WTC11 (cell line): Measurements from ENCODE around the gene USP7. TPM values are rescaled to one million over a fixed set of nuclear protein-coding genes. Genes with fewer than 3 reads are reported as not detected.

Experiments used
- ATF1 ChIP-seq: sonication (generic); formaldehyde crosslinking; IDR thresholded peaks from 2 replicates; pipeline ENCODE4 v1.8.1; 2023; ENCODE audit warnings: mild to moderate bottlenecking, moderate library complexity, missing genetic modification reagents
- EMX1 ChIP-seq: fragments of 250-450 bp; sonication (Bioruptor Pico); IDR thresholded peaks from 2 replicates; pipeline ENCODE4 v1.8.0; 2021; ENCODE audit warnings: mild to moderate bottlenecking
- FOXK1 ChIP-seq: sonication (generic); formaldehyde crosslinking; IDR thresholded peaks from 2 replicates; pipeline ENCODE4 v1.8.0; 2022; ENCODE audit warnings: mild to moderate bottlenecking, moderate library complexity, missing genetic modification reagents
- FOXP1 ChIP-seq: sonication (generic); formaldehyde crosslinking; IDR thresholded peaks from 2 replicates; pipeline ENCODE4 v1.8.0; 2022; ENCODE audit warnings: missing genetic modification reagents, mild to moderate bottlenecking, moderate library complexity, borderline replicate concordance
- PRRX2 ChIP-seq: fragments of 250-450 bp; sonication (Bioruptor Pico); IDR thresholded peaks from 2 replicates; pipeline ENCODE4 v1.8.0; 2021; ENCODE audit warnings: mild to moderate bottlenecking
- SMAD3 ChIP-seq: sonication (generic); formaldehyde crosslinking; IDR thresholded peaks from 2 replicates; pipeline ENCODE4 v1.8.0; 2022; ENCODE audit warnings: missing genetic modification reagents, mild to moderate bottlenecking, borderline replicate concordance
- ZNF121 ChIP-seq: sonication (generic); formaldehyde crosslinking; IDR thresholded peaks from 2 replicates; pipeline ENCODE4 v1.8.0; 2023; ENCODE audit warnings: missing genetic modification reagents
- ZNF232 ChIP-seq: sonication (generic); formaldehyde crosslinking; IDR thresholded peaks from 2 replicates; pipeline ENCODE4 v1.8.0; 2022; ENCODE audit warnings: mild to moderate bottlenecking, missing genetic modification reagents
- ZNF423 ChIP-seq: fragments of 250-450 bp; sonication (Bioruptor Pico); IDR thresholded peaks from 2 replicates; pipeline ENCODE4 v2.1.2; 2022; ENCODE audit warnings: mild to moderate bottlenecking, moderate library complexity
- total RNA-seq: library from RNA; stranded (reverse); gene quantifications from 3 replicates; pipeline ENCODE4 v1.2.3, GENCODE V29; 2021
- TF ChIP-seq, protein P1 (sequence below): sonication (generic); formaldehyde crosslinking; IDR thresholded peaks from 2 replicates; pipeline ENCODE4 v1.8.1; 2023; ENCODE audit warnings: mild to moderate bottlenecking, moderate library complexity, missing genetic modification reagents
- TF ChIP-seq, protein P2 (sequence below): sonication (generic); formaldehyde crosslinking; IDR thresholded peaks from 2 replicates; pipeline ENCODE4 v1.8.1; 2022; ENCODE audit warnings: low read depth, missing genetic modification reagents, borderline replicate concordance
- TF ChIP-seq, protein P3 (sequence below): fragments of 250-450 bp; sonication (Bioruptor Pico); IDR thresholded peaks from 2 replicates; pipeline ENCODE4 v1.9.0; 2021; ENCODE audit warnings: mild to moderate bottlenecking
- TF ChIP-seq, protein P4 (sequence below): sonication (generic); formaldehyde crosslinking; IDR thresholded peaks from 2 replicates; pipeline ENCODE4 v1.8.0; 2022; ENCODE audit warnings: mild to moderate bottlenecking, missing genetic modification reagents
- TF ChIP-seq, protein P5 (sequence below): sonication (generic); formaldehyde crosslinking; IDR thresholded peaks from 2 replicates; pipeline ENCODE4 v1.8.0; 2023; ENCODE audit warnings: missing genetic modification reagents
- TF ChIP-seq, protein P6 (sequence below): sonication (generic); formaldehyde crosslinking; IDR thresholded peaks from 2 replicates; pipeline ENCODE4 v1.8.1; 2023; ENCODE audit warnings: mild to moderate bottlenecking, missing genetic modification reagents
- TF ChIP-seq, protein P7 (sequence below): sonication (generic); formaldehyde crosslinking; conservative IDR thresholded peaks from 2 replicates; pipeline ENCODE4 v1.8.1; 2023; ENCODE audit warnings: mild to moderate bottlenecking, low read depth, missing genetic modification reagents, moderate library complexity
- TF ChIP-seq, protein P8 (sequence below): sonication (generic); formaldehyde crosslinking; IDR thresholded peaks from 2 replicates; pipeline ENCODE4 v1.8.1; 2022; ENCODE audit warnings: low read depth, mild to moderate bottlenecking, moderate library complexity, missing genetic modification reagents, borderline replicate concordance
- TF ChIP-seq, protein P9 (sequence below): sonication (generic); formaldehyde crosslinking; IDR thresholded peaks from 2 replicates; pipeline ENCODE4 v1.8.0; 2022; ENCODE audit warnings: mild to moderate bottlenecking, missing genetic modification reagents
- TF ChIP-seq, protein P10 (sequence below): sonication (generic); formaldehyde crosslinking; conservative IDR thresholded peaks from 2 replicates; pipeline ENCODE4 v1.8.1; 2022; ENCODE audit warnings: mild to moderate bottlenecking, missing genetic modification reagents

Gene USP7
- total RNA-seq, 1 experiment from 2014 or later = 211 TPM

DNA sequence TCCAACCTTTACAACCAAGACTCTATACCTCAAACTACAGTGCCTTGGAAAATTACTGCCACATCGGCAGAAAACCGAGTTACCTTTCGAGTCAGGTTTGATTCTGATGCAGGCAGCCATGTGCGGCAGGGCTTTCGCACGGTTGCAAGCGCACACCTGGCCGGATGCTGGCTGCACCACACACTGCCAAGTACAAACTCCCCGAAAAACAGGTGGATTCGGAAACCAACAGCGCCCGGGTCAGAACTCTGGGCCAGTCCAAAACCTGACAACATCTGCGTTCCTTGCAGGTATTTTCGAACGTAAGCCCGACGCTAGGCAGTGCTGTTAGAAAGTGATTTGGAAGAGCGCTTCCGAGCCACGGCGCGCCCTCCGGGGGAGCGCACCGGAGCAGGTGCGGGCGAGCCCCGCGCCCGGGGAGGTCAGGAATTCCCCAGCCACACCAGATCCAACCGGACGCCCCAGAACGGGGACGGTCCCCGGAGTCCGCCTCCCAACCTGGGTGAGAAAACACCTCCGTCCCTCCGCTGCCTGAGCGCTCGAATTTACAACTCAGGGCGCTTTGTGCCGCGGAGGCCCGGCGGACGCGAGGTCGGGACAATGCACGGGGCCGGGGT is 1.2 kb downstream of the USP7 start (continued):
- TF ChIP-seq, protein P1, sequence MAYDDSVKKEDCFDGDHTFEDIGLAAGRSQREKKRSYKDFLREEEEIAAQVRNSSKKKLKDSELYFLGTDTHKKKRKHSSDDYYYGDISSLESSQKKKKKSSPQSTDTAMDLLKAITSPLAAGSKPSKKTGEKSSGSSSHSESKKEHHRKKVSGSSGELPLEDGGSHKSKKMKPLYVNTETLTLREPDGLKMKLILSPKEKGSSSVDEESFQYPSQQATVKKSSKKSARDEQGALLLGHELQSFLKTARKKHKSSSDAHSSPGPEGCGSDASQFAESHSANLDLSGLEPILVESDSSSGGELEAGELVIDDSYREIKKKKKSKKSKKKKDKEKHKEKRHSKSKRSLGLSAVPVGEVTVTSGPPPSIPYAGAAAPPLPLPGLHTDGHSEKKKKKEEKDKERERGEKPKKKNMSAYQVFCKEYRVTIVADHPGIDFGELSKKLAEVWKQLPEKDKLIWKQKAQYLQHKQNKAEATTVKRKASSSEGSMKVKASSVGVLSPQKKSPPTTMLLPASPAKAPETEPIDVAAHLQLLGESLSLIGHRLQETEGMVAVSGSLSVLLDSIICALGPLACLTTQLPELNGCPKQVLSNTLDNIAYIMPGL (CRISPR knock-in tag) = no peak
- TF ChIP-seq, protein P2, sequence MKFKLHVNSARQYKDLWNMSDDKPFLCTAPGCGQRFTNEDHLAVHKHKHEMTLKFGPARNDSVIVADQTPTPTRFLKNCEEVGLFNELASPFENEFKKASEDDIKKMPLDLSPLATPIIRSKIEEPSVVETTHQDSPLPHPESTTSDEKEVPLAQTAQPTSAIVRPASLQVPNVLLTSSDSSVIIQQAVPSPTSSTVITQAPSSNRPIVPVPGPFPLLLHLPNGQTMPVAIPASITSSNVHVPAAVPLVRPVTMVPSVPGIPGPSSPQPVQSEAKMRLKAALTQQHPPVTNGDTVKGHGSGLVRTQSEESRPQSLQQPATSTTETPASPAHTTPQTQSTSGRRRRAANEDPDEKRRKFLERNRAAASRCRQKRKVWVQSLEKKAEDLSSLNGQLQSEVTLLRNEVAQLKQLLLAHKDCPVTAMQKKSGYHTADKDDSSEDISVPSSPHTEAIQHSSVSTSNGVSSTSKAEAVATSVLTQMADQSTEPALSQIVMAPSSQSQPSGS (CRISPR knock-in tag) = no peak
- no peak for TF ChIP-seq EMX1 (CRISPR knock-in tag)
- TF ChIP-seq, protein P3, sequence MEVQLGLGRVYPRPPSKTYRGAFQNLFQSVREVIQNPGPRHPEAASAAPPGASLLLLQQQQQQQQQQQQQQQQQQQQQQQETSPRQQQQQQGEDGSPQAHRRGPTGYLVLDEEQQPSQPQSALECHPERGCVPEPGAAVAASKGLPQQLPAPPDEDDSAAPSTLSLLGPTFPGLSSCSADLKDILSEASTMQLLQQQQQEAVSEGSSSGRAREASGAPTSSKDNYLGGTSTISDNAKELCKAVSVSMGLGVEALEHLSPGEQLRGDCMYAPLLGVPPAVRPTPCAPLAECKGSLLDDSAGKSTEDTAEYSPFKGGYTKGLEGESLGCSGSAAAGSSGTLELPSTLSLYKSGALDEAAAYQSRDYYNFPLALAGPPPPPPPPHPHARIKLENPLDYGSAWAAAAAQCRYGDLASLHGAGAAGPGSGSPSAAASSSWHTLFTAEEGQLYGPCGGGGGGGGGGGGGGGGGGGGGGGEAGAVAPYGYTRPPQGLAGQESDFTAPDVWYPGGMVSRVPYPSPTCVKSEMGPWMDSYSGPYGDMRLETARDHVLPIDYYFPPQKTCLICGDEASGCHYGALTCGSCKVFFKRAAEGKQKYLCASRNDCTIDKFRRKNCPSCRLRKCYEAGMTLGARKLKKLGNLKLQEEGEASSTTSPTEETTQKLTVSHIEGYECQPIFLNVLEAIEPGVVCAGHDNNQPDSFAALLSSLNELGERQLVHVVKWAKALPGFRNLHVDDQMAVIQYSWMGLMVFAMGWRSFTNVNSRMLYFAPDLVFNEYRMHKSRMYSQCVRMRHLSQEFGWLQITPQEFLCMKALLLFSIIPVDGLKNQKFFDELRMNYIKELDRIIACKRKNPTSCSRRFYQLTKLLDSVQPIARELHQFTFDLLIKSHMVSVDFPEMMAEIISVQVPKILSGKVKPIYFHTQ (CRISPR knock-in tag) = no peak
- TF ChIP-seq ATF1 (CRISPR knock-in tag) = no peak
- 0 out of 2 replicates have a peak, but pooled peaks have one; percentile 15 for TF ChIP-seq FOXP1 (CRISPR knock-in tag)
- TF ChIP-seq, protein P4, sequence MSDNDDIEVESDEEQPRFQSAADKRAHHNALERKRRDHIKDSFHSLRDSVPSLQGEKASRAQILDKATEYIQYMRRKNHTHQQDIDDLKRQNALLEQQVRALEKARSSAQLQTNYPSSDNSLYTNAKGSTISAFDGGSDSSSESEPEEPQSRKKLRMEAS (CRISPR knock-in tag) = peak; percentile 29; the same call in 1 of the 2 replicates
- TF ChIP-seq, protein P5, sequence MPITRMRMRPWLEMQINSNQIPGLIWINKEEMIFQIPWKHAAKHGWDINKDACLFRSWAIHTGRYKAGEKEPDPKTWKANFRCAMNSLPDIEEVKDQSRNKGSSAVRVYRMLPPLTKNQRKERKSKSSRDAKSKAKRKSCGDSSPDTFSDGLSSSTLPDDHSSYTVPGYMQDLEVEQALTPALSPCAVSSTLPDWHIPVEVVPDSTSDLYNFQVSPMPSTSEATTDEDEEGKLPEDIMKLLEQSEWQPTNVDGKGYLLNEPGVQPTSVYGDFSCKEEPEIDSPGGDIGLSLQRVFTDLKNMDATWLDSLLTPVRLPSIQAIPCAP (CRISPR knock-in tag) = no peak
- TF ChIP-seq, protein P6, sequence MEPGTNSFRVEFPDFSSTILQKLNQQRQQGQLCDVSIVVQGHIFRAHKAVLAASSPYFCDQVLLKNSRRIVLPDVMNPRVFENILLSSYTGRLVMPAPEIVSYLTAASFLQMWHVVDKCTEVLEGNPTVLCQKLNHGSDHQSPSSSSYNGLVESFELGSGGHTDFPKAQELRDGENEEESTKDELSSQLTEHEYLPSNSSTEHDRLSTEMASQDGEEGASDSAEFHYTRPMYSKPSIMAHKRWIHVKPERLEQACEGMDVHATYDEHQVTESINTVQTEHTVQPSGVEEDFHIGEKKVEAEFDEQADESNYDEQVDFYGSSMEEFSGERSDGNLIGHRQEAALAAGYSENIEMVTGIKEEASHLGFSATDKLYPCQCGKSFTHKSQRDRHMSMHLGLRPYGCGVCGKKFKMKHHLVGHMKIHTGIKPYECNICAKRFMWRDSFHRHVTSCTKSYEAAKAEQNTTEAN (CRISPR knock-in tag) = no peak
- TF ChIP-seq, protein P7, sequence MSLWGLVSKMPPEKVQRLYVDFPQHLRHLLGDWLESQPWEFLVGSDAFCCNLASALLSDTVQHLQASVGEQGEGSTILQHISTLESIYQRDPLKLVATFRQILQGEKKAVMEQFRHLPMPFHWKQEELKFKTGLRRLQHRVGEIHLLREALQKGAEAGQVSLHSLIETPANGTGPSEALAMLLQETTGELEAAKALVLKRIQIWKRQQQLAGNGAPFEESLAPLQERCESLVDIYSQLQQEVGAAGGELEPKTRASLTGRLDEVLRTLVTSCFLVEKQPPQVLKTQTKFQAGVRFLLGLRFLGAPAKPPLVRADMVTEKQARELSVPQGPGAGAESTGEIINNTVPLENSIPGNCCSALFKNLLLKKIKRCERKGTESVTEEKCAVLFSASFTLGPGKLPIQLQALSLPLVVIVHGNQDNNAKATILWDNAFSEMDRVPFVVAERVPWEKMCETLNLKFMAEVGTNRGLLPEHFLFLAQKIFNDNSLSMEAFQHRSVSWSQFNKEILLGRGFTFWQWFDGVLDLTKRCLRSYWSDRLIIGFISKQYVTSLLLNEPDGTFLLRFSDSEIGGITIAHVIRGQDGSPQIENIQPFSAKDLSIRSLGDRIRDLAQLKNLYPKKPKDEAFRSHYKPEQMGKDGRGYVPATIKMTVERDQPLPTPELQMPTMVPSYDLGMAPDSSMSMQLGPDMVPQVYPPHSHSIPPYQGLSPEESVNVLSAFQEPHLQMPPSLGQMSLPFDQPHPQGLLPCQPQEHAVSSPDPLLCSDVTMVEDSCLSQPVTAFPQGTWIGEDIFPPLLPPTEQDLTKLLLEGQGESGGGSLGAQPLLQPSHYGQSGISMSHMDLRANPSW (CRISPR knock-in tag) = no peak
- TF ChIP-seq FOXK1 (CRISPR knock-in tag) = 0 out of 2 replicates have a peak, but pooled peaks have one; percentile 49
- TF ChIP-seq ZNF423 = peak; percentile 20; the same call in 1 of the 2 replicates
- no peak for TF ChIP-seq ZNF232 (CRISPR knock-in tag)
- no peak for TF ChIP-seq PRRX2 (CRISPR knock-in tag)
- TF ChIP-seq, protein P8, sequence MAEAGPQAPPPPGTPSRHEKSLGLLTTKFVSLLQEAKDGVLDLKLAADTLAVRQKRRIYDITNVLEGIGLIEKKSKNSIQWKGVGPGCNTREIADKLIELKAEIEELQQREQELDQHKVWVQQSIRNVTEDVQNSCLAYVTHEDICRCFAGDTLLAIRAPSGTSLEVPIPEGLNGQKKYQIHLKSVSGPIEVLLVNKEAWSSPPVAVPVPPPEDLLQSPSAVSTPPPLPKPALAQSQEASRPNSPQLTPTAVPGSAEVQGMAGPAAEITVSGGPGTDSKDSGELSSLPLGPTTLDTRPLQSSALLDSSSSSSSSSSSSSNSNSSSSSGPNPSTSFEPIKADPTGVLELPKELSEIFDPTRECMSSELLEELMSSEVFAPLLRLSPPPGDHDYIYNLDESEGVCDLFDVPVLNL (CRISPR knock-in tag) = no peak
- TF ChIP-seq, protein P9, sequence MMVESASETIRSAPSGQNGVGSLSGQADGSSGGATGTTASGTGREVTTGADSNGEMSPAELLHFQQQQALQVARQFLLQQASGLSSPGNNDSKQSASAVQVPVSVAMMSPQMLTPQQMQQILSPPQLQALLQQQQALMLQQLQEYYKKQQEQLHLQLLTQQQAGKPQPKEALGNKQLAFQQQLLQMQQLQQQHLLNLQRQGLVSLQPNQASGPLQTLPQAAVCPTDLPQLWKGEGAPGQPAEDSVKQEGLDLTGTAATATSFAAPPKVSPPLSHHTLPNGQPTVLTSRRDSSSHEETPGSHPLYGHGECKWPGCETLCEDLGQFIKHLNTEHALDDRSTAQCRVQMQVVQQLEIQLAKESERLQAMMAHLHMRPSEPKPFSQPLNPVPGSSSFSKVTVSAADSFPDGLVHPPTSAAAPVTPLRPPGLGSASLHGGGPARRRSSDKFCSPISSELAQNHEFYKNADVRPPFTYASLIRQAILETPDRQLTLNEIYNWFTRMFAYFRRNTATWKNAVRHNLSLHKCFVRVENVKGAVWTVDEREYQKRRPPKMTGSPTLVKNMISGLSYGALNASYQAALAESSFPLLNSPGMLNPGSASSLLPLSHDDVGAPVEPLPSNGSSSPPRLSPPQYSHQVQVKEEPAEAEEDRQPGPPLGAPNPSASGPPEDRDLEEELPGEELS (CRISPR knock-in tag) = 0 out of 2 replicates have a peak, but pooled peaks have one; percentile 36
- no peak for TF ChIP-seq ZNF121 (CRISPR knock-in tag)
- TF ChIP-seq SMAD3 (CRISPR knock-in tag) = no peak
- TF ChIP-seq, protein P10, sequence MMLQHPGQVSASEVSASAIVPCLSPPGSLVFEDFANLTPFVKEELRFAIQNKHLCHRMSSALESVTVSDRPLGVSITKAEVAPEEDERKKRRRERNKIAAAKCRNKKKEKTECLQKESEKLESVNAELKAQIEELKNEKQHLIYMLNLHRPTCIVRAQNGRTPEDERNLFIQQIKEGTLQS (CRISPR knock-in tag) = no peak
